NAMALWA (cell line): Measurements from ENCODE around the gene KRT28.
A peak's percentile ranks its signal among the peaks of the same experiment; 100 is the strongest.
"Not testable (repeated sequence)": the region's sequence is repeated elsewhere in the genome, so short reads cannot be mapped to it uniquely, and the experiment has no call there.

Experiments
- DNase-seq: peaks from one replicate; pipeline ENCODE4 v3.0.0-alpha.2; 2015; ENCODE audit warnings: low spot score

Gene KRT28

DNA sequence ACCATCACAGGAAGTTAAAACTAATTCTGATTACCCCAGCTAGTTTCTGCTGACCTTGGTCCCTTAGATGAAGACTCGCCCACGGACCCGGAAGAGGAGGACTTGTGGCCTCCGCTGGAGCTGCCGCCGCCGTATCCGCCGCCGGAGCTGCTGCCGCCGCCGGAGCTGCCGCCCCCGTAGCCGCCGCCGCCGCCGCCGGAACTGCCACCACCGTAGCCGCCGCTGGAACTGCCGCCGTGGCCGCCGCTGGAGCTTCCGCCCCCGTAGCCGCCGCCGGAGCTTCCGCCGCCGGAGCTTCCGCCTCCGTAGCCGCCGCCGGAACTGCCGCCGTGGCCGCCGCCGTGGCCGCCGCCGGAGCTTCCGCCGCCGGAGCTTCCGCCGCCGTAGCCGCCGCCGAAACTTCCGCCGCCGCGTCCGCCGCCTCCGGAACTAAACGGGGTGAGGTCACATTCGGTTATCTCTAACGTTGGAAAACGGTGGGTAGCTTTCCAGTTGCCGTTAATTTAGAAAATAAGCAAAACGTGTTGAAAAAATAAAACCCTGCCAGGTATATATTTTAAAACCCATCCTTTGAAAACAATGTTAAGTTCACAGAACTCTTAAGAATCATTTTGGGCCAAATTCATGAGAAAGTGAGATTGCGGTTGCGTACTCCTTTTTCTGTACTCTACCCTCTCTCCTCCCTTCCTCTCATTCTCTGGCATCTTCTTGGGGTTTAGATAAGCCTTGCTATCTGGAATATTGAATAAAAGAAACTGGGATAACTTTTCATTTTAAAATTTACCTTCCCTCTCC lies 19.2 kb upstream of the KRT28 start:
- peak; percentile 76 for DNase-seq

DNA sequence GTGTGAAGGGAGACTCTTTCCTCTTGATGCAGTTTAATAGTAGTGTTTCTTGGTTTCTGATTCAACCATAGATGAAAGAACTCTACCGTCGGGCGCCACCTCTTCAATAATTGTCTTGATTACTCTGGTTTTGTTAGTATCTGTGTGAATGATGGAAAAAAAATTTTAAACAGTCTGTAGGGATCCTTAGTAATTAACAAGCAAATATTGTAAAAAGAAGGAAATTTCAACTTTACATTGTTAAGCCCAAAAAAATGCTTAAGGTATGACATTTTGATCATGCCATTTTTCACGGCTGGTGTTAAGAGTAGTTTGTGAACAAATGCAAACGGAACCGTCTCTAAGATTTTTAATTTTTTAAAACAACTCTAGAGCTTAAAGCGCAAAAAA lies 18.6 kb upstream of the KRT28 start:
- DNase-seq: peak; percentile 26

DNA sequence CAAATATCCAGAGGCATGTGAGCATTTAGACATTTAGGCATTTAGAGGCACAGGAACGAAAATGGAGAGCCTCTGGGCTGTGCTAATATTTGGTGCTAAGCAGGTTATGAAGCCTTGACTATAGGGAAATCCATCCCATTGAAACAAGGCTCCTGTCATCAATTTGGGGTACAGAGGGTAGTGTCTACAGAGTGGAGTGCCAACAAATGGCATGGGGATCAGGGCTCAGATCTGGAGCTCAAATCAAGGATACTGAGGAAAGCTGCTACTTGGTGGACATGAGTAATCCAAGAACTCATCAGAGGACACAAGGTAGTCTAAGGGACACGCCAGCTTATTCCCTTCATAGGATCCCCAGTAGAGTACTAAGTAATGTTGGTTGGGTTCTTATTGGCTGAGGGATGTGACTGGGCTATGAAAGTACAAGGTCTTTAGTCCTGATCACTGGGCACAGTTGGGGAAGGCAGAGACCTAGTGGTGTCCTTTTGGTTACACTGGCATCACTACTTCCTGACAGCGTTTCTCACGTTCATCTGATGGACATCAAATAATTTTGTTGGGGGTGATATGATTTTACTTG lies 17.4 kb upstream of the KRT28 start:
- no peak for DNase-seq

DNA sequence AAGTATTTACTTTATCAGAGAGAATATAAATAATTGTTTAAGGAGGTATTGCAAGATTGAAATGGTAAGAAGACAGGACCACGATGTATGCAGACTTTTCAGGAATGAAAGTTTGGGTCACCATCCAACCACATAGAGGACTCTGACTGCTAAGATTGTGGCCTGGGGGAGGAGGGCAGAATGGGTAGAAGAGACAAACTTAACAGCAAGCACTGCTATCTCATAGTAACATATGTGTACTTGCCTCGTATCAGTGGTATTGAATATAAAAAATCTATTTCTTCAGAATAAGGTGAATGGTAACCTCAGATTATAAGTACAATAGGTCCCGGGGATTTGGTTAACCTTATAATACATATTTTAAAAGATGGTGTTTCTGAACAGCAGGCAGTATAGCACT lies 16.8 kb upstream of the KRT28 start:
- no peak for DNase-seq

GRCh38 chr17:40815381-40815780 lies 15.6 kb upstream of the KRT28 start:
- no peak for DNase-seq

GRCh38 chr17:40814657-40815056 lies 14.9 kb upstream of the KRT28 start:
- DNase-seq: not testable (repeated sequence)

DNA sequence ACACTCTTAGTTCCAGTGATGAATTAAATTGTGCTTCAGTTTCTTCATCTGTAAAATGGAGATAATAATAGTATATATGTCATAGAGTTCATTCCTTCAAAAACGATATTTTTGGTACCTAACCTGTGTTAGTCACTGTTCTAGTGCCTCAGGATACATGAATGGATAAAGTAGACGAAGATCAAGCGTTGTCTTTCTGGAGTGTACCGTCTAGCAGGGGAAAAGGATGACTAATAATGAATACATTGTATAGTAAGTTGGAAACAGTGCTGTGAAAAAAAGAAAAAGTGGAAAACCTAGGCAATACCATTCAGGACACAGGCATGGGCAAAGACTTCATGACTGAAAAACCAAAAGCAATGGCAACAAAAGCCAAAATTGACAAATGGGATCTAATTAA lies 14.0 kb upstream of the KRT28 start:
- no peak for DNase-seq

DNA sequence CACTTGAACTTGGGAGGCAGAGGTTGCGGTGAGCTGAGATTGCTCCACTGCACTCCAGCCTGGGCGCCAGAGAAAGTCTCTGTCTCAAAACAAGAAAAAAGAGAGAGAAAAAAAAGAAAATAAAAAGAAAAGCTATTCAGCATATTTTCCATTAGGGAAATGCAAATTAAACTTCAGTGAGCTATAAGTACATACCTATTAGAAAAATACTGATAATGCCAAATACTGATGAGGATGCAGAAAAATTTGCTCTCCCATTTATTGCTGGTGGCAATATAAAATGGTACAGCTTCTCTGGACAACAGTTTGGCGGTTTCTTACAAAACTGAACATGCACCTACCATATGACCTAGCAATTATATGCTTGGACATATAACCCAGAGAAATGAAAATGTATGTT lies 12.9 kb upstream of the KRT28 start:
- no peak for DNase-seq

DNA sequence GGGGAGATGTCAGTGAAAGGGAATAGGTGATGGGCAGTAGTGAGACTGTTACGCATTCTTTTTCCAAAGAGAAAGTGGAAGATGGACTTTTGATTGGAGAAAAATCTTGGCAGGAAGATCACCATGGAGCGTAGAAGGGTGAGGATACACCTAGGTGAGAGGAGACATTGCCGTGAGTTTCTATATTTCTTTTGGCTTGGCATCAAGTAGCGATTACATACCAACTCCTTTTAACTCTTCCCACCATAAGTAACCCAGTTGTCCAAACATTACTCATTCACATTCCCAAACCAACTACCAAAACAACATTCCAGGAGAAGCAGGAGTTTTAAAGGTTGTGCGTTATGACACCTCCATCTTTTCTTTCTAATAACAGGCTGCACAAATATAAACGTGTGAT lies 10.7 kb upstream of the KRT28 start:
- no peak for DNase-seq

DNA sequence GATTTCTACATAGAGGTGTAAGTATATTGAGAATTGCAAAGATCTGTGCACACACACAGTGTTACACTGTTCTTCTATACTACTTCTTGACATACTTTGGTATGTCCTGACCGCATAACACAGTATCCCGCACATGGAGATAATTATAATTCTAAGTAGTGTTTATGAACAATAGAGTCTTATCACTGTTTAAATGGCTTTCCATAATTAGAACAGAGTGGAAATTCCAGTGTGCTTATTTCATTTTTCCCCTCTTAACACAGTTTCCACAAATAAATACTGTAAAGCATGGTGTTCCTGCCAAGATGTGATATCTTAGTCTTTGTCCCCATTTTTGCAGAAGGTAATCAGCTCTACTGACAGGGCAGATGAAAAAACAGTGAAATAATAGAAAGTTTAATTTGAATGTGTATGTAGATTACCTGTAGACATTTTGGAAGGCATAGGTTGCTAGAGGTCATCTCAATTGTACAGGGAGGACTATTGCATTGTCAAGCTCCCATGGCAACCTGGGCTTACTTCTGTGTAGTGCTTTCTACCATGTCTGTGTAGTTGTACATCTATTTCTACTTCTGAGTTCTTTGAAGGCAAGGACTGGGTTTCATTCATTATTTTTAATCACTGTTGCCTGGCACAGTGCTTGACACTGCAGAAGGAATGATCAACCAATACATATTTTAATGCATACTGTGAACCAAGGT lies 10.1 kb upstream of the KRT28 start:
- no peak for DNase-seq

DNA sequence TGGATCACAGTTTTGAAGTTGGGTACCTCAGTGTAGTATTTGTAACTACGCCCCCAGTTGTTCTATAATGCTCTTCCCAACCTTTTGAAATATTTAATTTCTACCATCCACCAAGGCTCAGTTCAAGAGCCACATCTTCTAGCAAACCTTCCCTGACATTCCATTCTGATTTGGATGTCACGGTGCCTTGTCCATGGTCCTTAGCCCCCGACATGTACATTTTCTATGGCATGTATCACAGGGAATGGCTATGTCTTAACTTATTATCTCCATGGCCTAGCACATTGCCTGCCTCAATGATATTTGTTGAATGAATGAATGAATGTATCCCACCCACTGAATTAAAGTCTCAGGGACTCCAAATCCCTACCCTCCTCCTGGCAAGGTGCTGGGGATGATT lies 6.4 kb upstream of the KRT28 start:
- no peak for DNase-seq

DNA sequence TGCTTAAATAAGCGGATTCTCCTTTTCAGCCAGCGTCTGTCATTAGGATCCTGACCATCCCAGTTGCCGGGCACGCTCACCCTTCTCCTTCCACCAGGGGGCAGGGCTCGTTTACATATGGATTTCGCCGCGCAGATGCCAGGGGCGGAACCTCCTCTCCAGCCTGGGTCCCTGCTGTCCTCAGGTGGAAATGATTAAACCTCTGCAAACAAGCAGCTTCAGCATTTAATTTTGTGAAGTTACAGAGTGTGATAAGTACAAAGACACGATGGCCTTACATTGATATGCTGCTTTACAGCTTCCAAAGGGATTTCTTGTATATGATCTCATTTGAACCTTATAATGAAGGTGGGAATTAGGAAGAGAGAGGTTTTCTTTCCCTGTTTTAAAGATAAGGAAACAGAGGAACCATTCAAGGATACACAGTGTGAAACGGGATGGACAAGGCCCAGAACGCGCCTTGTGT lies 3.9 kb upstream of the KRT28 start:
- peak; percentile 75 for DNase-seq

DNA sequence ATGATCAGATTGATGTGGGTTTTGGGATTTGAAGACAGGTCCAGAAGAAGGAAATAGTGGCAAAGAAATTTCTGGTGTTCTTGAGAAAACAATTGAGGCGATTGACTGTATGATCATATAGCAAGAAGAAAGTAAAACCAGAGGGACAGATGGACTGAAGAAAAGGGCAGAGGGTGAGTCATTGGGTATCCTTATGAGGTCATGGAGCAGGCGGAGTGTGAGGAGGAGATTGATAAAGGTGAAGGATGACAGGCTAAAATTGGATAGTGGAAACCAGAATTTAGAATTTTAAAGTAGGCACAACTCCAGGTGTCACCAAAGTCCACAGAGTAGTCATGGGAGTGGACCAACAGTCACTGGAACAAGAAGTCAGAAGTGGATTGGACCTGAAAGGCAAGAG lies 1.4 kb upstream of the KRT28 start:
- no peak for DNase-seq

DNA sequence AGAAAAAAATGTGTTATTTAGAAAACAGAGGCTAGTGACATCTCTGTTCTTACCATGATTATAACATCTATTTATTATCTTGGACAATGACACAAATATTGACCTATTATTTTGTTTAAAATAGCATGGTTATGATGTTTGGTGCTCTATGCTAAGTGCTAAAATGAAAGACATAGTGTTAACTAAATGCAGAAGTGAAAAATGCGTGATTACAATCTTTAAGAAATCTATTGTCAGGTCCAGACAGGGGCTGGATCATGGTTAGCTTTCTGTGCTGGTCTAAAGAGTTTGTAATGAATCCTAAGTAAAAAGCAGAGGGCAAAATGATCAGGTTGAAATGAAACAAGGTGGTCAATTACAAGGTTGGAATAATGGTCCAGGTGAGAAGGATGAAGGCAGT lies 622 bp upstream of the KRT28 start:
- DNase-seq: no peak

DNA sequence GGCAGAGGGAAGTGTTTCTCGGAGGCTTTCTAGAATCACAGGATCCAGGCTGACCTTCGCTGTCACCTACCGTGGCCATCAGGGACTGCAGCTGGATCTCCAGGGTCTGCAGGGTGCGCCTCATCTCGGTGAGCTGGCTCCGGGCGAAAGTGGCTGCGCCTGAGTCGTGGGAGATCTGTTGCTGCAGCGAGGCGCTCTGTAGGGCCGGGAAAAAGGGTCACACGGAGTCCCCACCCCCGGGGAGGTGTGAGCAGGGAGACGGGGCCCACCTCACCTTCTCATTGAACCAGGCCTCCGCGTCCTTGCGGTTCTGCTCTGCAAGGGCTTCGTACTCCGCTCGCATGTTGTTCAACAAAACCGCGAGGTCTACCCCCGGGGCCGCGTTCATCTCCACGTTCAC lies 2.9 kb downstream of the KRT28 start:
- DNase-seq: no peak

DNA sequence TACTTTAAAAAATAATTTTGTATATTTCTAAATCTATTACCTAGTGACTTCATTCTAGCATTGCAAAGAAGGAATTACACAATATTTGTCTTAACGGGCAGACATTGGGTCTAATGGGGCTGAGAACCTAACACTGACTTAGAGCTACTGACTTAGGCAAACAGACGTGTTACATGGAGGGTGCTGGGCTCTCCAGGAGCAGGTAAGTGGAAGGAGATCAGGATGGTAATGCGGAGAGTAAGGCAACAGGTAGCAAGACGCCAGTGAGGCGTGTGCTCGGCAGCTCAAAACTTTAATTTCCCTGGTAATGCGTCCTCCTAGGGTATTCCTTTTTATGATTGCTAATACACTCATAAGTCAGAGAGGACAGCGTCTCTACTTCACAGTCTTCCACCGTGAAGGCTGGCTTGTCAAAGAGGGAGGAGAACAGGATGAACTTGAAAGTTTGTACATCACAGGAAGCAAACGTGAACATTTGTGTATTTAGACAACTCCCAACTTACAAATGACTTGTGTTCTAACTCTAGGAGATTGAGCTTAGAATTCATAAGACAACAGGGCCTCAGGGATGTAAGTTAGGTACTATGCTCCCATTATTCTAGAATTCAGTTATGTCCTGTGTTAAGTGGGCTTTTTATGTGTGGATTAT lies 4.6 kb downstream of the KRT28 start:
- DNase-seq: no peak

GRCh38 chr17:40794466-40794865 lies 5.3 kb downstream of the KRT28 start:
- no peak for DNase-seq

DNA sequence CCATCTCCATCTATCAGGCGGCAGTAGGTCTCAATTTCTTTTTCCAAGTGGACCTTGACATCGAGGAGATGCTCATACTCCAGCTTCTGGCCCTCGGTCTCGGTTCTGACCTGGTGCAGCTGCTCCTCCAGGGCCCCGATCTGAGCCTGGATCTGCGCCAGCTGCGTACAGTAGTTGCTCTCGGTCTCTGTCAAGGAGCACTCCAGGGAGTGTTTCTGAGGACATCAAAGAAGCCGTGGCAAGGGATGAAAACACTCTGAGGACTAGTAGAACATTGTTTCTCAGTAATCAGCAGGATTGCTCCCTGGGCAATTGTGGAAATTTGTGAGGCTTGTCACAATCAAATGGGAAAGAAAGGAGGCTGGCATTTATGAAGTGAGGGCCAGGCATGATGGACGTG lies 5.9 kb downstream of the KRT28 start:
- DNase-seq: no peak

- DNase-seq: peak; percentile 7
Observed at GRCh38 chr17:40791787-40792436, 7.8 kb downstream of the KRT28 start.

DNA sequence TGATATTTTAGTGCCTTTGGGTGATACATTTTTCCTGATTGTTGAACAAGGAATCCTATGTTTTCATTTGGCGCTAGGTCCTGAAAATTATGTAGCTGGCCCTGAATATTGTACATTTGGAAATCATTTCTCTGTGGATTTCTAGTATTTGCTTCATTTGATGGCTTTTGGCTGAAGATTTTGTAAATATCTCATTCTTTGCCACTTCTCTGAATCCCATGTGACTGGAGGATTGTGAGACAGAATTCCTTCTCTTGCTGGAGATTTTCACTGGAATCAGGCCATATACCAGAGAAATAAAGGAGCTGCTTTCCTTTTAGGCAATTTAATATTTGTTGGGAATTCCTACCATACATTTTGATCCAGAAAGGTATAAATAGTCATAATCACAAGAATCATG lies 8.6 kb downstream of the KRT28 start:
- no peak for DNase-seq

DNA sequence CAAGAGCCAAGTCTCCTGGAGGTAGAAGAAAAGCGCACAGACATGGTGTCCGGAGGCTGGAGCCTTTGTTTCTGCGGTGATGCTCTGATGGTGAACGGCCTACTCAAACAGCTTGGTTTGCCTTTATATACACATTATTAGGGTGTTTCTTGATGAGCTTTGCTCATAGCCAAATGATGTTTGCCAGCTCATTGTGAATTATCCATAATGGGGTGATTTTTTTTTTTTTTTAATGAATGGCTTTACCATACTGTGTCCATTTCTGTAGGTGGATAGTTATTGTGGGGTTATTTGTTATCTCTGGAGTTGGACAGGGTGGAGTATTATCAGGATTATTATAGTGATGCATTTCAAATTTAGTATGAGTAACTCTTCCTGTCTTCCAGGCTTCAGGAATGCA lies 17.3 kb downstream of the KRT28 start, which contains the start of gene KRT27:
Gene KRT27 (minus strand): TSS at position 101 of the 400 bp plus-strand sequence. CDS start 57 bp downstream, at position 44.
- no peak for DNase-seq
